Fibroblast of pulmonary artery (primary cell): ENCODE measurements around the gene MVK.

Experiments used
- DNase-seq: peaks from one replicate; pipeline ENCODE4 v3.0.0-alpha.2; 2010; ENCODE audit warnings: low read depth
- H3K4me3 ChIP-seq: replicated peaks from 2 replicates; pipeline ENCODE4 v1.5.1; 2011; ENCODE audit warnings: low read depth, mild to moderate bottlenecking, control low read depth, low read length, moderate library complexity
- CTCF ChIP-seq: IDR thresholded peaks from 2 replicates; pipeline ENCODE4 v1.5.1; 2011; ENCODE audit warnings: mild to moderate bottlenecking, control low read depth, low read length, inconsistent platforms; ENCODE audit errors: missing control alignments

The MVK gene

GRCh38 chr12:109545826-109546225 is 27.8 kb upstream of the MVK start:
- DNase-seq = no peak
- TF ChIP-seq CTCF = no peak

GRCh38 chr12:109547286-109547685 is 26.3 kb upstream of the MVK start:
- TF ChIP-seq CTCF = no peak
- no peak overlapping the region for H3K4me3 ChIP-seq
- DNase-seq = no peak

More at GRCh38 chr12:109545826-109546225, 27.8 kb upstream of the MVK start:
- no peak overlapping the region for H3K4me3 ChIP-seq

GRCh38 chr12:109548258-109548657 is 25.3 kb upstream of the MVK start:
- no peak for DNase-seq
- TF ChIP-seq CTCF = no peak

GRCh38 chr12:109549613-109550270 is 23.9 kb upstream of the MVK start:
- no peak for DNase-seq
- H3K4me3 ChIP-seq = no peak overlapping the region
- no peak for TF ChIP-seq CTCF

More at GRCh38 chr12:109548258-109548657, 25.3 kb upstream of the MVK start:
- no peak overlapping the region for H3K4me3 ChIP-seq

- DNase-seq = no peak
- H3K4me3 ChIP-seq = no peak overlapping the region
- no peak for TF ChIP-seq CTCF
Measured at GRCh38 chr12:109550281-109550680, 23.3 kb upstream of the MVK start.

- DNase-seq = no peak
Measured at GRCh38 chr12:109551108-109551507, 22.5 kb upstream of the MVK start.

More at GRCh38 chr12:109551108-109551507, 22.5 kb upstream of the MVK start:
- TF ChIP-seq CTCF = no peak
- no peak overlapping the region for H3K4me3 ChIP-seq
